NCI-H2227 (cell line): ENCODE measurements around the gene NPRL2.
A peak's percentile ranks its signal among the peaks of the same experiment; 100 is the strongest.

Experiments used
- DNase-seq: peaks from one replicate; lab custom pipeline; 2025; ENCODE audit not compliant: unreplicated experiment; lab: John Stamatoyannopoulos, UW

Gene NPRL2

DNA sequence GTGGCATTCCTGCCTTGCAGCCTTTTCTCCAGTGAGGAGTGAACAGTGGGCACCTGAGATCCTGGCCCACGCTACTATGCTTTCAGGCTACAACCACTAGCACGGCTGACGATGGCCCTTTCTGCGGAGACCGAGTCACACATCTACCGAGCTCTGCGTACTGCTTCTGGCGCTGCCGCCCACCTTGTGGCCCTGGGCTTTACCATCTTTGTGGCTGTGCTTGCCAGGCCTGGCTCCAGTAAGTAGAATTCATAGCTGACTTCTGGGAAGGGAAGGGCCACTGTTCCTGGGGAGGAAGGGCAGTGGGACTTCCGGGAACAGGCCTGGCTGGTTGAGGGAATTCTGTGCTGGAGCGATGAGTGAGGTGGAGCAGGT lies 735 bp upstream of the NPRL2 start:
- DNase-seq = no peak

DNA sequence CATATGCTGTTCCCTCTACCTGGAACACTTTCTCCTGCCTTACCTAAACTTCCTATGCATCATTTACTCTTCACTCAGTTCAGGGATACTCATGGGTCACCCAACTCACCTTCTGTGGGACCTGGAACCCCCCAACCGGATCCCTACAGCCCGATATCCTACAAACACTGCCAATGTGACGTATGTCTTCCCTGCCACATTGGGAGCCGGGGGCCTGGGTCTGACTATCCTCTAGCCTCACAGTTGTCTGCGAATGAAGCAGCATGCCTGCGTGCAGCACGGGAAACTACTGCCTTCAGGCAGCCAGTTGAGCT lies 405 bp downstream of the NPRL2 start:
- DNase-seq = no peak

- DNase-seq = peak; percentile 80
These were observed 3.3 kb downstream of the NPRL2 start for GRCh38 chr3:50347187-50347813.

DNA sequence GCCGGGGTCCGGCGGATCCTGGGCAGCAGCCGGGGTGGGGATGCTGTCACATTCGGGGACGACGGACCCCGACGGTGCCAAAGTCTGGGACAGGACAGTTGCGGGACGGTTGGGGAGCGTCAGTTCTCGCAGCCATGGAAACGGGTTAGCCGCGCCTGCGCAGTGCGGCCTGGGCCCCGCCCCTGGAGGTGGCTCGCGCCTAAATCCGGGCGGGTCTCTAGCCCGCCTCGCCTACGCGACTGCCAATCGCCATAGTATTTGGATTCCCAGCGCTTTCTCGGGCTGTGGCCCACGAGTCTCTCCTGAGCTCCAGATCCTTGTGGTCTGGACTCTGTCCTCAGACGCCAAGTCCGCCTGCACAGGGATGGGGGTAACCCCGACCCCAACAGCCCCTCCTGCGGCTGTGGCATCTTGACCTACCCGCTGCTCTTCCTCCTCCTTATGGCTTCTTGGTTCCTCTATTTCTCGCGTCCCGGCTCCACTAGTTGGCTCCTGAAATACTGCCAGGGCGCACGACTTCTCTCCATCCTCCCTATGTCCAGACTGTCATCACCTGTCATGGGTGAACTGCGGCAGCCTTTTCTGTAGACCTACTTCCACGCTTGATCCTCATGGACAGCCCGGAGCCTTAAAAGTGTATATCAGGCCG lies 4.9 kb downstream of the NPRL2 start, which contains the start of gene ZMYND10:
Gene ZMYND10 (minus strand): TSS at position 147 of the 649 bp plus-strand sequence. CDS start 153 bp downstream, outside the sequence.
- peak; percentile 80 for DNase-seq

- no peak for DNase-seq
These were observed 5.6 kb downstream of the NPRL2 start for GRCh38 chr3:50345008-50345407.

GRCh38 chr3:50342813-50343633 lies 7.6 kb downstream of the NPRL2 start:
- no peak for DNase-seq

GRCh38 chr3:50341996-50342650 lies 8.5 kb downstream of the NPRL2 start:
- no peak for DNase-seq

DNA sequence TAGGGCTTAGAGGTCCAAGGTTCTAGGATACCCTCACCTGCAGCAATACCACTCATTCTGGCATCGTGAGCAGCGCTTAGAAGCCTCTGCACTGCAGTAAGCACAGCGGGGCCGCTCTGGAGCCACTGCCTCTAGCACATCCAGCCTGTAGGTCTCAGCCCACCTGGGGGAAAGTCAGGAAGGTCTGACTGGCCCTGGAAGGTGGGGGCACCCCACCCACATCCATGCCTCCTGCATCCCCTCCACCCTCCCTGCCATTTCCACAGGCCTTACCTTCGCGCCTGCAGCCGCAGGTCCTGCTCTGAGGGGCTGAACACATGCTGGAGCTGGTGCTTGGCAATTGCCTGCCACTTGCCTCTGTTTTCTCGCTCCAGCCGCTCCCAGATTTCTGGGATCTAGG lies 9.0 kb downstream of the NPRL2 start:
- no peak for DNase-seq

- no peak for DNase-seq
These were observed 9.9 kb downstream of the NPRL2 start, which contains the start of gene RASSF1 for GRCh38 chr3:50340448-50341329. Gene RASSF1 (minus strand): TSS chr3:50340836. CDS start chr3:50340805, 31 bp downstream.

DNA sequence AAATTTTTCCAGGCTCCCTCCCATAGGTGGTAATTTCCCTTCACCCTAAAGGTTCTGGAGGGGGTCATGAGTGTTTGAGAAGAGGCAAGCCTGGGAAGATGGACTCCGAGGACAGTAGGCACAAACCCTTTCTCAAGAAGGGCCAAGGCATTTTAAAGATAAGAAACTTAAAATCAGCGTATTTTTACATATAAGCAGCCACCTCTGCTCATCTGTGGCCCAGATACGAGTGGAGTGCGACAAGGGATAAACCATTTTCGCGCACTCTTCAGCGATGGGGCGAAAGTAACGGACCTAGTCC lies 10.5 kb downstream of the NPRL2 start:
- DNase-seq = no peak

GRCh38 chr3:50339485-50340146 lies 11.0 kb downstream of the NPRL2 start:
- DNase-seq = no peak

- no peak for DNase-seq
These were observed 11.6 kb downstream of the NPRL2 start for GRCh38 chr3:50338965-50339364.

DNA sequence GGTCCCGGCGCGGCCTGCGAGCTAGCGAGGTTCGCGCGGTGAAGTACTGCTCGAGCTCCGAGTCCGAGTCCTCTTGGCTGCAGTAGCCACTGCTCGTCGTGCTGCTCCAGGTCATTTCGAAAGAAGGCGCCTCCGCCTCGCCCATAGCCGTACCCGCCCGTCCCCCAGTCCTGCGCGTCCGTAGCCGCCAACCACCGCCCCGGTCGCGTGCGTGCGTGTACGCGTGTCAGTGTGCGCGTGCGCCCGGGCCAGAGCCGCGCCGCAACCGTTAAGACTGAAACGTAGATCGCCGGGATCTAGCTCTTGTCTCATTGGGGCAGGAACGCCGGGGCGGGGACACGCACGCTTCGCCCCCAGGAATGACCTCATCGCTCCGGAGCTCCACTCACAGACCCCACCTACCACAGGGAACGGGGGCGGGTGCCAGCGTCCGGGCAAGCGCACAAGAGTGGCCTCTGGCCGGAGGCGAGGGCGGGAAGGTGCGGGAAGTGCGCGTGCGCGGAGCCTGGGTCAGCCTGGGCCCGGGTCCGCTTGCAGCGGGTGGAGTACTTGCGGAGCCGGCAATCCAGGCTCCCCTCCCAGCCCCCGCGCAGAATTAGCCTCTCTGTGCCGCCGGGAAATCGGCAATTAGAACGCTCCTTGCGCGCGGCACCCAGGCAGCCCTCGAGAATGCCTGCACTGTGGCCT lies 13.3 kb downstream of the NPRL2 start:
- DNase-seq = peak; percentile 97

DNA sequence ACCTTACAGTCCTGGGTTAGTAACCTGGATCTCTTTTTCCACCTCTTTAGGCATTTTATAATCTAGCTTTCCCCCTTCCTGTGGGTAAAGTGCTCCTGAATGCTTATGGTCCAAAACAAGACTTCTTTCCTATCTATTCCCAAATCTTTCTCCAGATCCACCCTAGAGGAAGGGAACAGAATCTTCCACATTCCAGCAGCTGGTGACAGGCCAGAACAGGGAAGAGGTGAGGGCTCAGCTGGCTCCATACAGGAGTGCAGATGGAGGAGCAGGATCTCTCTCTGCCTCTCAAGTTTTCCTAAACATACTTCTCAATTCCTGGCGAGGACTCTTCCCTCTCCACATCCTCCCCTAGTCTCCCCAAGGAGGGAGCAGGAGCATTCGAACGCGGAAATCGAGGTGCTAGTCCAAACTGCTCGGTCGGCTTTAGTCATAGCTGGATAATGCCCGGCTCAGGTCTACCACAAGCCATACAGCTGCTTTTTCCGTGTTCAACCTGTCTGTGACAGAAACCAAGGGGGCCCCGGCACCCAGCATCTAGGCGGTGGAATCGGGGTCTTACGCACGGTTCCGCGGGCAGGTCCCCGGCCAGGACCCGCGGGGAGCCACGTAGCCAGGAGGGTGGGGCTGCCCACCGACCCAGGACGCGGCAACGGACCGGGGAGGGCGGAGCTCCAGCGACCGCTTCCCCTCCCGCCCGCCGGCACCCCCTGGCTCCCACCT lies 14.0 kb downstream of the NPRL2 start:
- DNase-seq = no peak

GRCh38 chr3:50334339-50335075 lies 16.1 kb downstream of the NPRL2 start:
- DNase-seq = no peak

DNA sequence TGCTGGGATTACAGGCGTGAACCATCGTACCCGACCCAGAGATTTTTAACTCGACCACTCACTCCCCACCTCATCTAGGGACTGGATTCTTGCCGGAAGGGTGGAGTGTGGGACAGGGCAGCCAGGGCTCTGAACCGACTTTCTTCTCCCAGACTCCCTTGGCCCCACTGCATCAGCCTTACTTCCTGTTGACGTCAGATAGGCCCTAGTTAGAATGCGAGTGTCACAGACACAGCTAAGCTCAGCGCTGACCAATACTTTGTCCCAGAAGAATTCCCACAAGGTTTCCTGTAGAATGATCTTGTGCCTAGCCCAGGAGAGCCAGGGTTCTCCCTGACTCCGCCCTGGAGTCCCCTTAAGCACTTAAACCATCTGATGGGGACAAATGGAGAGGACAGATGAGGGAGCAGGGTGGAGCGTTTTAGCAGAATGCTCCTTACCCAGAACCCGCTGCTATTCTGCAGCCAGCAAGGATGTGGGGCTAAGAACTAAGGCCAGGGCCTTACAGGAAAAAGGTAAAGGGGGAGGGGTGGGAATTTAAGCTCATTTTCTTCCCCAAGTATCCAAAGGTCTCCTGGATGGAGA lies 16.7 kb downstream of the NPRL2 start:
- no peak for DNase-seq

- no peak for DNase-seq
These were observed 19.1 kb downstream of the NPRL2 start for GRCh38 chr3:50331364-50331907.

GRCh38 chr3:50330330-50330729 lies 20.2 kb downstream of the NPRL2 start:
- no peak for DNase-seq
